NCI-H2107 (cell line): ENCODE data around the gene OR4D6.
"Not testable (repeated sequence)": the region's sequence is repeated elsewhere in the genome, so short reads cannot be mapped to it uniquely, and the experiment has no call there.

Experiments
- DNase-seq: peaks from one replicate; lab custom pipeline; 2025; lab: John Stamatoyannopoulos, UW

The OR4D6 gene

DNA sequence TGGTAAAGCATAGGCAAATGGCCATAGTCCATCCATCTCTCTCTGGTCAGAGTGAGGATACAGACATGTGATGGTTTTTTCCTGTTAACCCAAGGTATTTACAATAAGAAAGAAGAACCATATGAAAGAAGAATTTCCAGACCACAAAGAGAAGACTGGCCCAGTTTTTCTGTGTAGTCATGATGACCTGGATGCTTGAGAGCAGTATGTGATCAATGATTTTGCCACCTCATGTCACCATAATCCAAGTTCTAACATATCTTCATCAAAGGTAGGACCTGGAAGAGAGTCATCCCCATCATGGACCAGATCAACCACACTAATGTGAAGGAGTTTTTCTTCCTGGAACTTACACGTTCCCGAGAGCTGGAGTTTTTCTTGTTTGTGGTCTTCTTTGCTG lies at the start of gene OR4D6:
Gene OR4D6, plus strand, starts transcription at position 301 of the 400 bp plus-strand sequence. Its CDS starts 0 bp downstream, at position 301.
- DNase-seq, result no peak

DNA sequence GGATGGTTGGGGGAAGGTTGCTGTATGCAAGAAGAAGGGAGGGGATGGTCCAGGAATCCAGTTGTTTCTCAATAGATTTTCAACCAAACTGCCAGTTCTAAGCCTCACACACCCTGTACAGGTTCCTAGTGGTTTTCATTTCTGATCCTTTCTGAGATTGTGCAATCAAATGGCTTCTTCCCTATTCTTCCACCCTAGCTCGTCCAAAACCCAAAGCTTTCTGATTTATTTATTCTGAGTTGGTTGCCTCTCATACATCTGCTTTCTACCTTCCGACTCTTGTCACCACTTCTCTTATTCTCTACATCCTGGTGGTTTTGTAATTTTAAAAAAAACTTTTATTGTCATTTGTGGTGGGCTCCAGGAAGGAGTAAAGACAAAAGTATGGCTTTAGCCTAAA lies 43.1 kb upstream of the OR4D6 start:
- no peak for DNase-seq

DNA sequence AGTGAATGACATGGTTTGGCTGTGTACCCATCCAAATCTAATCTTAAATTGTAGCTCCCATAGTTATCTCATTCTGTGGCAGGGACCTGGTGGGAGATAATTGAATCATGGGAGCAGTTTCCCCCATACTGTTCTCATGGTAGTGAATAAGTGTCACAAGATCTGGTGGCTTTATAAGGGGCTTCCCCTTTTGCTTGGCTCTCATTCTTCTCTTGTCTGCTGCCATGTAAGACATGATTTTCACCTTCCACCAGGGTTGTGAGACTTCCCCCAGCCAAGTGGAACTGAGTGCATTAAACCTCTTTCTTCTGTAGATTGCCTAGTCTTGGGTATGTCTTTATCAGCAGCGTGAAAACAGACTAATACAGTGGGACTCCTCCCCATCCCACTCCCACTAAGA lies 41.6 kb upstream of the OR4D6 start:
- no peak for DNase-seq

DNA sequence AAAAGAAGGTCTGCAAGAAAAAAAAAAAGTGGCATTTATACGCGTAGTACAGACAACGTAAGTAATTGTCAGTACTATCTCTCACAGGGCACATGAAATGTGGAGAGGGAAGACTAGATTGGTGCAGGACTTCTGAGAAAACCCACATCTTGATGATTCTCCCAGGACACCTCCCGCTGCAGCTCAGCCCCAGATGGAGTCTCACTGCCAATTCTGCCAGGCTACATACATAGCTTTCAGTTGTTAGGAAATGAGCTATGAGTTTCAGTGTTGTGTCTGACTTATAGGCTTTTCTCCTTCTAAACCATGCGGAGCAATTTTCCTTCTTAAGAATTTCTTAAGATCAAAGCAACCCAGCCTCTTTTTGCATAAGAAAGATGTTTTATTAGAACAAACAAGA lies 40.1 kb upstream of the OR4D6 start:
- no peak for DNase-seq

DNA sequence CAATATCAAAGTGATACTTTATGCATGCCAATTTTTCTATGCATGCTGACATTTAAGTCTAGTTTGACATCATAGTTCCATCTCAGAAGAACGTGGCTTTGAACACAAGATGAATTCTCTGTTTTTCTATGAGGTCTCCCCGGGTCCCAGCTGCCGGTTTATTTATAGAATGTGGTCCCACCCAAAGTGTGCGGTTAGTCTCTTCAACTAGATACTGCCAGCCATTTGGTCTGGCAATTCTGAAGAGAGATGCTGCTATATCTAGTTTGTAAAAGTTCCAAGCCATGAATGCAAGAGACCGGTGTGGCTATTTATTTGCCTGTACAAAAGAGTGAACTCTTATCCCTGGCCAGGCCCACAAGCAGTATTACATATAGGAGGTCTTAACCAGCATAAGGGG lies 39.7 kb upstream of the OR4D6 start:
- no peak for DNase-seq

DNA sequence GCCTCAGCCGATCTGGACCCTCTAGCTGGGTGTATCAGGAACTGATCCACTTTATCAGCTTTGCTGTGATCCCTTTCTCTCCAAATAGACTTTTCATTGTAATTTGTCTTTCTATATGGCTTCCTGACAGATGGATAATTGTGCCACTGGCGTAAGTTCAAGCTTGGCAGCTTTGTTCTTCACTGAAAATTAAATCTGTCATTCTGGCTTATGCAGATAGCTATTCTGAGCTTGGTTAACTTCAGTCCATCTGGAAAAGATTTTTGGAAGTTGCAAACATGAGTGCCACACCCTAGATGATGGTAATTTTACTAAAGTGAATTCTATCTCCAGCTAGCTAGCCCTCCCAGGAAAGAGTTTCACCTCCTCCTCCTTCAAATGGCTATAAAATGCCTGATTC lies 38.6 kb upstream of the OR4D6 start:
- no peak for DNase-seq

DNA sequence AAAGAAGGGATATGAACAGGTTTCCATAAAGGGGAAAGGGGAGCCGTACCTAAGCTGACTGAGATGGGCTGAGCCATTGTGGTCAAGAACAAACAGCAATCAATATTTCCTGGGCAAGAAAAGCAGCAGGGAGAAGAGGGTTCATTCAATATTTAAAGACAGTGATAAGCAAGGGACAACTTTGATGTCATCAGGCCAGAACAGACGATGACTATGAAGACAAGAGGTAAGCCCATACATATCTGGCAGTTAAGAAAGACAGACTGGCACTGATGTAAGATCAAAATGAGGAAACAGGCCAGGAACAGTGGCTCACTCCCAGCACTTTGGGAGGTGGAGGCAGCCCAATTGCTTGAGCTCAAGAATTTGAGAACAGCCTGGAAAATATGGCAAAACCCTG lies 32.9 kb upstream of the OR4D6 start:
- no peak for DNase-seq

DNA sequence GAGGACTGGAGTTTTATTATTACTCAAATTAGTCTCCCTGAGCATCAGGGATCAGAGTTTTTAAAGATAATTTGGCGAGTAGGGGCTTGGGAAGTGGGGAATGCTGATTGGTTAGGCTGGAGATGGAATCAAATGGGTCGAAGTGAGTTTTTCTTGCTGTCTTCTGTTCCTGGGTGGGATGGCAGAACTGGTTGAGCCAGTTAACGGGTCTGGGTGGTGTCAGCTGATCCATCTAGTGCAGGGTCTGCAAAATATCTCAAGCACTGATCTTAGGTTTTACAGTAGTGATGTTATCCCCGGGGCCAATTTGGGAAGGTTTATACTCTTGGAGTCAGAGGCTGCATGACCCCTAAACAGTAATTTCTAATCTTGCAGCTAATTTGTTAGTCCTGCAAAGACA lies 31.6 kb upstream of the OR4D6 start:
- no peak for DNase-seq

DNA sequence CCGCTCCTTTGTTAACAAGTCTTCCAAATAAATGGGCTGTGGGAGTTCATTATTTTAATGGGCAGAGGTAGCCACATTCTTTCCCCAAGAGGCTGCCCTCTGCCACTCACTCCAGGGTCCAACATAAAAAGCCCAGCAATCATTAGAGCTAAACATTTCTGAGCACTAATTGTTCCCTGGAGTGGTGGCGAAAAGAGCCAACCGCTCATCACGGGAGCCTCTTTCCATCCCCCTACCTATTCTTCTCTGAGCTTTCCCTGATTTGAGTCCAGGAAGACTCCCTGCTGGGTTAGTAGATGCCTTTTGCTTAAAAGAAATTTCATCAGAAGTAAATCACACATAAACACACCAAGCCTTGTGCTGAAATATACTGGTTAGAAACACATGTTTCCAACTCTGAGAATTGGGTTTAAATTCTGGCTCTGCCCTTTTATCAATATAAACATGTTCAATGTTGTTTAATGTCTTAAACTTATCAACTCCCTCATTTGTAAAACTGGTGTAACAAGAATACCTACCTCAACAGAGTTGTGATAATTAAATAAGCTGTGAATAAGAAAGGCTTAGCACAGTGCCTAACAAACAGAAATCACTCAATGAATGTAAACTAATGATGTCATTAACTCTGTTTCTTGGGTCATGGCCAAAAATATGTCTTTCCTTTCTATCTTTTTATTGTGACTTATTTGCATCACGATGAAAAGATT lies 30.2 kb upstream of the OR4D6 start, which contains the start of gene OR5A2:
Gene OR5A2, minus strand, starts transcription at position 53 of the 707 bp plus-strand sequence. CDS start 3,460 bp downstream, outside the sequence.
- DNase-seq, result no peak

DNA sequence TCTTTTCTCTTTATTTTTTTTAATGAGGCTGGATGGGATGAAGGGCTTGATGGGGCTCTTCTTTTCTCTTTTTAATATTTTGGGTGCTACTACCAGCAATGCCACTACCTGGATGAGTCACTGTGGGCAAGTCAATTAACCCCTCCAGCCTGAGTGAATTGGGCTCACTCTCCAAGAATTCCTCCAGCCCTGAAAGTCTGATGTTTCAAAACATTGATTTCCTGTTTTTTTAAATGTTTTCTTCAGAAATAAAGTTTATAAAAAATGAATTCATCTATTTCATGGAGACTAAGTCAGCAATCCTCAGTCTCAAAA lies 29.7 kb upstream of the OR4D6 start:
- no peak for DNase-seq

DNA sequence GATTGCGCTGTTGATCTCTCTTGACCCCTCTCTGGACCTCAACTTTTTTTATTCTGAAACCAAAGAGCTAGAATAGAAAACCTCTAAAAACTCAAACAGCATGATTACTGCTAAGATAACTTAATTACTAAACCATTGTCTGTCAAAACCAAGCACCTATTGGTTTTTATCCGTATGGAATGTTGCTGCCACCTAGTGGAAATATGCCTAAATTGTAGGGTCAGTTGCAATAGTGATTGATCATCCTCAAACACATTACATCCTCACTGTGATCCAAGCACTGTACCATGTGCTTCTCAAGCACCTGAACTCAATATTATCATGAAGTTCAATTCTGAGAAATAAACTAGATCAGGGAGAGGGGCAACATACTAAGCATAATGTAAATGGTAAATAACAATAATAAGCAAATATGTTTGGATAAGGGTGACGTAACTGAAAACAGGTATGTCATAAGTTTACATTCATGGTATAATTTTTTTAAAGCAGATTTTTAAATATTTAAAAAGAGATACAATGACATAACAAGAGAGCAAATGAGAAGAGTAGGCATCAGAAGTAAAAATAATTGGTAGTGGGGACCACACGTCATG lies 26.7 kb upstream of the OR4D6 start:
- DNase-seq, result no peak

DNA sequence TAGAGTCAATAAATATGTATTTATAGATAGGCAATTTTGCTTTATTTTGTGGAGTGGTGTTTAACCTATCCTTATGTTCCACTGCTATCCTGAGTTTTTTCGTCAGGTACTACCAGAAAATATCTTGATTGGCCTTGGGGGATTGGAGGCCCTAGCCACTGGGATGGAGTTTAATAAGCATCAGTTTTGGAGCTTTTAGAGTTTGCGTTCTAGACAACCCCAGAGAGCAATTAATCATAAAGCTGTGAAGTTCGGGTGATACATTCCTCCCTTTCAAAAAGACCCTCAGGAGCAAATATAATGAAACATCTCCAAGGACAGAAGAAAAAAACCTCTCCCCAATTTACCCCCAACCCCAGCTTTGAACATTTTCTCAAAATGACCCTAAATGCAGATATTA lies 20.6 kb upstream of the OR4D6 start, which contains the start of gene OR5A1:
Gene OR5A1, plus strand, starts transcription at position 301 of the 400 bp plus-strand sequence. CDS start 6,700 bp downstream, outside the sequence.
- DNase-seq, result no peak

DNA sequence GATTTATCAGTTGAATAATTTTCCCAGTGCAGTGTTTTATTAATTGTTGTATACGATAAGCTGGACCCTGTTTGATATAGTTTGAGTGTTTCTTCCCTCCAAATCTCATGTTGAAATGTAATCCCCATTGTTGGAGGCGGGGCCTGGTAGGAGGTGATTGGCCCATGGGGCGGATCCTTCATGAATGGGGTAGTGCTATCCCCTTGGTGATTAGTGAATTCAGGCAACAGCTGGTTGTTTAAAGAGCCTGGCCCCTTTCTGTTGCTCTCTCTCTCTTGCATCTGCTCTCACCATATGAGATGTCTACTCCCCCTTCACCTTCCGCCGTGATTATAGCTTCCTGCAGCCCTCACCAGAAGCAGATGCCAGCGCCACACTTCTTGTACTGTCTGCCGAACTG lies 19.0 kb upstream of the OR4D6 start:
- DNase-seq, result no peak

DNA sequence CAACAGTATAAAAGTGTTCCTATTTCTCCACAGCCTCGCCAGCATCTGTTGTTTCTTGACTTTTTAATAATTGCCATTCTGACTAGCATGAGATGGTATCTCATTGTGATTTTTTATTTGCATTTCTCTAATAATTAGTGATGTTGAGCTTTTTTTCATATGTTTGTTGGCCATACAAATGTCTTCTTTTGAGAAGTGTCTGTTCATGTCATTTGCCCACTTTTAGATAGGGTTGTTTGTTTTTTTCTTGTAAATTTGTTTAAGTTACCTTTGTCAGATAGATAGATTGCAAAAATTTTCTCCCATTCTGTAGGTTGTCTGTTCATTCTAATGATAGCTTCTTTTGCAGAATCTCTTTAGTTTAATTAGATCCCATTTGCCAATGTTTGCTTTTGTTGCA lies 11.1 kb upstream of the OR4D6 start:
- not testable (repeated sequence) for DNase-seq

DNA sequence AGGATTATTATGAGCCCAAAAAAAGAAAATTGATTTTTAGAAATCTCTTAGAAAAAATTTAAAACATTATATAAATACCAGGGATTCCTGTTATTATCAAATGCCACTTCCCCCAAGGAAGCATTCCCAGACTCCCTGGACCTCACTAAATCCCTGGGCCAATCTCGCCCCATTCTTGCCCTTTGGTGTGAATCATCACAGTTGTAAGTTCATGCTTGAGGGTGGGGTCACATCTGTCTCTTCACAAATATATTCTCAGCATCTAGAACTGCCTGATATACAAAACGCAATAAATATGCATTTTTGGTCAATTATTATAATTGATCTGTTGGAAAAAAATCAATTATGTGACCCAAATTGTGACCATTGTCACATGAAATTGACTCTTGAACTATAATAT lies 8.3 kb upstream of the OR4D6 start:
- DNase-seq, result no peak

DNA sequence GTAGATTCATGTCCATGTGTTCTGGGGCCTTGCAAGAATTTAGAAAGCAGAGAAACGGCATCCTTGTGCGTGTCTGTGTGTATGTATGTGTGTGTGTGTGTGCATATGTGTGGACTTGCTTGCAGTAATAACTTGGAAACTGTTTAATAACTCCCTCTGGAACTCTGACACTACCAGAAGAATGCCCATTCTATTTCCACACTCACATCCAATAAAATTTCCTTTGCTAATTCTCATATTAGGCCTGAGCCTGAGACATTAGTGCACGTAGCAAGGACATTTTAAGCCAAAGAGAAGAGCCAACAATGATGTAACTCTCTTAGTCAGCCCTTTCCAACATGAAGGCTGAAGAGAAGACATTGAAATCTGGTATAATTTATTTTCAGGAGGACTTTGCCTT lies 3.2 kb downstream of the OR4D6 start:
- no peak for DNase-seq

DNA sequence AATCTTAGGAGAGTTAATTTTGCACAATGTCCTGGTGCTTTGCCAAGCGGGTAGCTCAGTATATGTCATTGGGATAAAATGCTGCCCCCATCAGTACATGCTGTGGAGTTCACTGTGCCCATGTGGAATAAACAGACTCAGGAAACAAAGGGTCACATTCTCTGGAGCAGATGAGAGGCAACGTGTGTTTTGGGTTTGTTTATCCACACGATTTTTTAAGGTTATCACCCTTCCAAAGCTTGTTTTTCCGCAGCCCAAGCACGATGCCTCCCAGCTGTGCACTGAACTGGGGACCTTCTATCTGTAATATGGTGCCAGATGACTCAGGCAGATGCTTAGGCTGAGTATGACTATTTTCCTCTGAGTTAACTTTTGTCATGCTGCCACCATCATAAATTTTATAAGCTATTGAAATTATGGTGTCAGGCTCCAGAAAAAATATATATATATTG lies 6.5 kb downstream of the OR4D6 start:
- DNase-seq, result no peak

DNA sequence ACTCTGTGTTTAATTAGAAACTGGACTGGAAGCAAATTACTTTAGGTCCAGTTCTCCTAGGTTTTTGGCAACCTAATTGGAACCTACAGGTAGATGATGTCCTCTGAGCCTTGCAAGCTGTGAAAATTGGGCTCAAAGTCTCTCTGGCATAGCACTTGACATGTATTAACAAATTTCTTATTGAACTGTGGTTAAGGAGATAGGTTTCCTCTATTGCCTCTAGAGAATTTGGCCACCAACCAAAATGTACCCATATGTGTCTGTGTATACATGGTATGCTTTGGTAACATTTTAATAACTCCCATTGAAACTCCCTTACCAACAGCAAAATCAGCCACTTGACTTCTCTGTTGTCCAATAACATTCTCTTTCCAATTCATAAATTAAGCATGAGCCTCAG lies 16.3 kb downstream of the OR4D6 start, which contains the start of gene OR4D10:
Gene OR4D10, plus strand, starts transcription at position 301 of the 400 bp plus-strand sequence. CDS start 4,115 bp downstream, outside the sequence.
- DNase-seq, result no peak

DNA sequence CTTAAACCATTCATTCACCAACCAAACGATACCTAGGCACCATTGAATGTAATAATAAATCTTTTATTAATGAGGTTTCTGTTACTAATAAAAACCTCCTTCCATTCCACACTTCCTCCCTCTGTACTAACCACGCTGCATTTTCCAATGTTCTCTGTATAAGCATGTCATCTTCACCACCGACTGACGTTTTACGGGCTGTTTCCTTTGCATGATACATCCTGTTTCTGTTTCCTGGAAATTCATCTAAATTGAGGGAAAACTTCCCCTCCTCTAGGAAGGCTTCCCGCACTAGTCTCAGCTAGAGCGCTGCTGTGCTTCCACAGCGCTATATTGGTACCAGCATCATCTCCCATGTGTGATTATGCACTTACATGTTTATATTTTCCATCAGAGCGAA lies 18.4 kb downstream of the OR4D6 start:
- no peak for DNase-seq

DNA sequence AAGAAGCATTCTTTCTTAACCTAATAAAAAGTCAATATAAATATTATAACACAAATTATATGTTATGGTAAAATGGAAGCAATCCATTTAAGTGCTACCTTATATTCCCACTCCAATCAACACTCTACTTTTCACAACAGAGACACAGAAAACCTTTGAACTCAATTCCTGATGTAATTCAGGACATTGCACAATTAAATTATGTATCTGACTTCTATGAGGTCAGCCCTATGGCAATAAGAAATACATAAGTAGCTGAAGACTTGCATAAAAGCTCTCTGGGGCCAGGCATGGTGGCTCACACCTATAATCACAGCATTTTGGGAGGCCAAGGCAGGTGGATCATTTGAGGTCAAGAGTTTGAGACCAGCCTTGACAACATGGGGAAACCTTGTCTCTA lies 23.1 kb downstream of the OR4D6 start:
- no peak for DNase-seq

DNA sequence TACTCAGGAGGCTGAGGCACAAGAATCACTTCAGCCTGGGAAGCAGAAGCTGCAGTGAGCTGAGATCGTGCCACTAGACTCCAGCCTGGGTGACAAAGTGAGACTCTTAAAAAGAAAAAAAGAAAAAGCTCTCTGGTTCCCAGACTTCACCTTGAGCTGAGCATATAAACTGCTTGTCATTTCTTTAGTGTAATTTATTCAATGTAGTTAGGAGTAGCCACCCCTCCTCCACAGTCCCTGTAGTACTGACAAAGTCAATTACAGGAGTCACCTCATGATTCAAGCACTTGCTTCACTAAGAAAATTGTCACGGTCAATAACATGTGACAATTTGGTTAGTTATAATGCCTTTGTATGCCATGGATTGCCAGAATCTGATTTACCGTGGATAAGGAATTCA lies 23.6 kb downstream of the OR4D6 start:
- no peak for DNase-seq

DNA sequence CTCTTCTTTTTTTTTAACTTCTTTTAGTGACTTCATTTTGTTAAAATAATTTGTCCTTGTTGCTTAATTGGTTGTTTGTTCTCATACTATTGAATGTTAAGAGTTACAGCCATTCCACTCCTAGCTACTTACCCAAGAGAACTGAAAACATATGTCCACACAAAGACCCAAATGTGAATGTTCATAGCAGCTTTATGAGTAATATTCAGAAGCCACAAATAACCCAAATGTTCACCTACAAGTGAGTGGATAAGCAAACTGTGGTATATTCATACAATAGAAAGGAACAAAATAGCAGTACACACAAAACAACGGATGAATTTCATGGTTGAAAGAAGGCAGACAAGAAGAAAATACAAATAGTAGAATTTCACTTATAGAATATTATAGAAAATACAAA lies 45.2 kb downstream of the OR4D6 start:
- no peak for DNase-seq

DNA sequence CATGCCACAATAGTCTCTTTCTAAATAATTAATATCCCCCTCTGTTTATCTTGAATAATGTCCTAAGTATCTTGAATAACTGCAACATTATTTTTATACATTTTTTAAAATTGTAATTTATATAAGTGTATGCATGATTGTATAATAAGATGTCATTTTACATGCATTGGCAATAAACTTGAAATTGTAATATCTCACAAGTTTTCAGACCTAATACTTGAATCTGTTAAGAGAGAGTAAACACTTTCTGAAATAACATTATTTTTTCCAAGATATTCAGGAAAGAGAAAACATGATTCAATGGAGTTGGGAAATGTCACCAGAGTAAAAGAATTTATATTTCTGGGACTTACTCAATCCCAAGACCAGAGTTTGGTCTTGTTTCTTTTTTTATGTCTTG lies 46.5 kb downstream of the OR4D6 start, which contains the start of gene OR4D11:
Gene OR4D11, plus strand, starts transcription at position 301 of the 400 bp plus-strand sequence. Its CDS starts 0 bp downstream, at position 301.
- DNase-seq, result no peak
